Psoas muscle (tissue), 8 donors: Measurements from ENCODE around the gene RFC3. TPM values are rescaled to one million over a fixed set of nuclear protein-coding genes. Genes with fewer than 3 reads are reported as not detected.

Source experiments
- ATAC-seq, 4 donors: fragments of 200-7000 bp; cut with Tn5 transposase; one replicate each; pipeline ENCODE4 v1.9.1; 2020; ENCODE audit warnings: moderate library complexity in 3 of 4, mild to moderate bottlenecking in 2 of 4
- DNase-seq, 2 donors: peaks; one replicate each; pipeline ENCODE4 v3.0.0-alpha.2; 2020
- H3K27ac ChIP-seq: fragments of 200-600 bp; one replicate; pipeline ENCODE4 v1.8.0; 2022
- H3K27me3 ChIP-seq, 3 donors: fragments of 200-600 bp in 1 of 3; one replicate each; pipeline versions ENCODE4 v1.6.1 to v1.8.0; 2013 to 2022; ENCODE audit warnings: low read length in 2 of 3, mild to moderate bottlenecking in 2 of 3, moderate library complexity in 1 of 3; ENCODE audit not compliant: insufficient read depth in 3 of 3
- H3K36me3 ChIP-seq, 2 donors: fragments of 200-600 bp in 1 of 2; one replicate each; pipeline versions ENCODE4 v1.6.1 to v1.8.0; 2013 to 2022; ENCODE audit warnings: low read depth in 1 of 2, mild to moderate bottlenecking in 1 of 2, moderate library complexity in 1 of 2; ENCODE audit not compliant: insufficient read depth in 1 of 2
- H3K4me1 ChIP-seq: fragments of 200-600 bp; one replicate; pipeline ENCODE4 v1.8.0; 2022
- H3K4me3 ChIP-seq: fragments of 200-600 bp; one replicate; pipeline ENCODE4 v1.8.0; 2022; ENCODE audit warnings: mild to moderate bottlenecking
- H3K9me3 ChIP-seq: fragments of 200-600 bp; one replicate; pipeline ENCODE4 v1.8.0; 2022
- CTCF ChIP-seq: fragments of 200-600 bp; IDR thresholded peaks from one replicate; pipeline ENCODE4 v1.8.0; 2022; ENCODE audit warnings: antibody characterized with exemption
- WGBS, 3 donors: extraction: QIAGEN DNeasy Blood & Tissue Kit; methylation state at CpG; one replicate each; pipeline versions ENCODE4 v1.1.6 to v1.1.7; 2013; 5-methylcytosine and 5-hydroxymethylcytosine counted together
- intact Hi-C, 2 donors: fragments of 100-400 bp; cut with DNase I; formaldehyde crosslinking; loops; one replicate each; pipeline versions ENCODE4 v1.11.0 to v1.14.2; 2022
- polyA plus RNA-seq, 3 donors: library from polyadenylated mRNA; stranded (reverse); fragments of 200-250 nt; gene quantifications; one replicate each; pipeline ENCODE4 v1.2.3, GENCODE V29; 2013
- total RNA-seq, 4 donors: library from RNA; stranded (reverse); fragmentation: NEBNext Ultra II Directional in 2 of 4; extraction: Animal tissue kit (Norgen Biotek cat#: 25700) in 2 of 4; gene quantifications; one replicate each; pipeline versions ENCODE4 v1.2.1 to v1.2.4, GENCODE V29; 2021 to 2023
- donor health status: healthy with polysubstance abuse.
- donor health status: DM: no; HTN: no; CAD: no; lungs with moderate emphysema.
- donor health status: Bipolar disorder and iron deficiency.
- donor health status: healthy.
- donor health status: DM: yes; HTN: yes; CAD: no.
- donor health status: DM: no; HTN: no; CAD: no.
- donor health status: DM: no; HTN: no; CAD: no.
- donor health status: DM: yes; HTN: yes; CAD: no.

RFC3 gene
- total and polyA plus RNA-seq, 7 donors: 1.6 to 3.8 (median 2.7) TPM

GRCh38 chr13:33838647-33839046 is 20.7 kb downstream of the RFC3 start:
- intact Hi-C loops: no loop called here
- Histone ChIP-seq H3K36me3 (peaks cover 0 to 25% of the 10 kb centered on the region in 2 donors), H3K27ac (no peak overlapping the region), H3K4me3 (no peak overlapping the region), H3K4me1 (no peaks in the 10 kb centered on the region), H3K9me3 (no peaks in the 10 kb centered on the region), H3K27me3 (no peaks in the 10 kb centered on the region)
- DNase-seq: no peak
- ATAC-seq: no peak
- 35 to 67% (median 36%) methylated on average over 4 of the region's 4 CpGs for WGBS, 3 donors
- TF ChIP-seq CTCF: no peak

GRCh38 chr13:33840402-33840801 is 22.5 kb downstream of the RFC3 start:
- no peak overlapping the region for H3K4me3 ChIP-seq
- no peak overlapping the region for H3K27ac ChIP-seq
- ATAC-seq: no peak
- no peaks in the 10 kb centered on the region for H3K9me3 ChIP-seq
- WGBS, 3 donors: 81 to 88% (median 82%) methylated on average over 1 of the region's 1 CpG
- DNase-seq: no peak
- intact Hi-C loops: no loop called here
- no peaks in the 10 kb centered on the region for H3K4me1 ChIP-seq
- TF ChIP-seq CTCF: no peak
- peaks cover 0 to 12% of the 10 kb centered on the region in 2 donors for H3K36me3 ChIP-seq
- H3K27me3 ChIP-seq: no peaks in the 10 kb centered on the region

GRCh38 chr13:33842207-33842606 is 24.3 kb downstream of the RFC3 start:
- no peak for TF ChIP-seq CTCF

GRCh38 chr13:33842986-33843385 is 25.0 kb downstream of the RFC3 start:
- intact Hi-C loops: no loop called here
- no peaks in the 10 kb centered on the region for H3K27me3 ChIP-seq

More at GRCh38 chr13:33842207-33842606, 24.3 kb downstream of the RFC3 start:
- no peaks in the 10 kb centered on the region for H3K27me3 ChIP-seq
- DNase-seq (no peak), ATAC-seq (no peak)
- intact Hi-C loops: no loop called here
- H3K36me3 ChIP-seq: no peaks in the 10 kb centered on the region
- H3K9me3 ChIP-seq: no peaks in the 10 kb centered on the region
- H3K4me3 ChIP-seq: no peak overlapping the region
- H3K4me1 ChIP-seq: no peaks in the 10 kb centered on the region
- no peak overlapping the region for H3K27ac ChIP-seq
- 82 to 89% (median 87%) methylated on average over 4 of the region's 4 CpGs for WGBS, 3 donors

More at GRCh38 chr13:33842986-33843385, 25.0 kb downstream of the RFC3 start:
- no peak overlapping the region for H3K4me3 ChIP-seq
- no peaks in the 10 kb centered on the region for H3K36me3 ChIP-seq
- no peak overlapping the region for H3K27ac ChIP-seq
- no peaks in the 10 kb centered on the region for H3K4me1 ChIP-seq
- DNase-seq: no peak
- no peak for TF ChIP-seq CTCF
- no peaks in the 10 kb centered on the region for H3K9me3 ChIP-seq
- no peak for ATAC-seq
